Measurements from ENCODE around the gene PLA2G1B.
A peak's percentile ranks its signal among the peaks of the same experiment; 100 is the strongest.

Gene PLA2G1B

GRCh38 chr12:120367233-120367923, 39.8 kb upstream of the PLA2G1B start:
- no peaks in the 10 kb centered on the region for H3K9me3 ChIP-seq (ENCODE audit: low read length)
- H3K9ac ChIP-seq (ENCODE audit: low read length) = no peak overlapping the region
- H3K4me1 ChIP-seq (ENCODE audit: insufficient read depth, low read length) = peaks cover 6% of the 10 kb centered on the region
- H3K36me3 ChIP-seq (ENCODE audit: insufficient read depth, low read length) = no peaks in the 10 kb centered on the region
- H3K27me3 ChIP-seq (ENCODE audit: control insufficient read depth in 1 of 2, insufficient read depth in 2 of 2, low read length in 2 of 2) = peaks cover 30 to 32% of the 10 kb centered on the region in 2 donors
- no peak overlapping the region for H3K4me3 ChIP-seq (ENCODE audit: low read depth in 1 of 2, low read length in 2 of 2)
- H3K27ac ChIP-seq (ENCODE audit: low read depth, low read length) = no peak overlapping the region

- no peak overlapping the region for H3K9ac ChIP-seq (ENCODE audit: low read length)
- no peaks in the 10 kb centered on the region for H3K9me3 ChIP-seq (ENCODE audit: low read length)
- peaks cover 6% of the 10 kb centered on the region for H3K4me1 ChIP-seq (ENCODE audit: insufficient read depth, low read length)
- no peak overlapping the region for H3K4me3 ChIP-seq (ENCODE audit: low read depth in 1 of 2, low read length in 2 of 2)
- H3K36me3 ChIP-seq (ENCODE audit: insufficient read depth, low read length) = no peaks in the 10 kb centered on the region
- no peak overlapping the region for H3K27ac ChIP-seq (ENCODE audit: low read depth, low read length)
- H3K27me3 ChIP-seq (ENCODE audit: control insufficient read depth in 1 of 2, insufficient read depth in 2 of 2, low read length in 2 of 2) = peaks cover 25 to 32% of the 10 kb centered on the region in 2 donors
Observed at GRCh38 chr12:120366845-120367232, 39.3 kb upstream of the PLA2G1B start.

GRCh38 chr12:120366341-120366705, 38.7 kb upstream of the PLA2G1B start:
- H3K27ac ChIP-seq (ENCODE audit: low read depth, low read length) = no peak overlapping the region
- peaks cover 6% of the 10 kb centered on the region for H3K4me1 ChIP-seq (ENCODE audit: insufficient read depth, low read length)
- H3K27me3 ChIP-seq (ENCODE audit: control insufficient read depth in 1 of 2, insufficient read depth in 2 of 2, low read length in 2 of 2) = peaks cover 20 to 31% of the 10 kb centered on the region in 2 donors

DNA sequence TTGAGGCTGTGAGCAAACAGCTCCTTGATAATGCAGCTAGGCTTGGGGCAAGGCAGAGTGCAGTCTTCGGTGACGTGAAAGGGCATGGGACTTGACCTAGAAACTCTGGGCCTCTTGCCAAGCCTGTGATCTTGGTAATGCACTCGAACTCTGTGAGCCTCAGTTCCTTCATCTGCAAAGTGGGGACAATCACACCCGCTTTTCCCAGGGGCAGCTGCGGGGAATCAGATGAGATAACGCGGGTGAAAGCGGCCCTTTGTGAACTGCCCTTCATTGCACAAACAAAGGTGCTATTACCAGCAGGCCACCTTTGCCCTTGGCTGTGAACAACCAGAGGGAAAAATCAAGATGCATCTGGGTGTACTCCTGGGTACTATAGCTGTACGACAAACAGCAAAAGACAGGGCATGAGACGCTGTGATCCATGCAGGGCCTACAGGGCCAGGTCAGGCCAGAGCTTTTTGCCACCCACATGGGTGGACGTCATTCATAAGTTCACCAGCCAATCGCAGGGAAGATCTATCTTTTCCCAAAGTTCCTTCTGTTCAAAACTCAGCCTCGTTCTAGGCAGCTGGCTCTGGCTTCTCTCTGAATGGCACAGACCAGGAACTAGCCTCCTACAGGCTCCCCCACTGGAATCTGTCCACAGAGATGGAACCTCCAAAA, 38.2 kb upstream of the PLA2G1B start:
- Histone ChIP-seq H3K4me3 (ENCODE audit: low read depth in 1 of 2, low read length in 2 of 2) (no peak overlapping the region), H3K4me1 (ENCODE audit: insufficient read depth, low read length) (peaks cover 6% of the 10 kb centered on the region), H3K9me3 (ENCODE audit: low read length) (no peaks in the 10 kb centered on the region), H3K27ac (ENCODE audit: low read depth, low read length) (no peak overlapping the region), H3K9ac (ENCODE audit: low read length) (no peak overlapping the region), H3K27me3 (ENCODE audit: control insufficient read depth in 1 of 2, insufficient read depth in 2 of 2, low read length in 2 of 2) (peaks cover 15 to 26% of the 10 kb centered on the region in 2 donors), H3K36me3 (ENCODE audit: insufficient read depth, low read length) (no peaks in the 10 kb centered on the region)

More at GRCh38 chr12:120366341-120366705, 38.7 kb upstream of the PLA2G1B start:
- Histone ChIP-seq H3K36me3 (ENCODE audit: insufficient read depth, low read length) (no peaks in the 10 kb centered on the region), H3K4me3 (ENCODE audit: low read depth in 1 of 2, low read length in 2 of 2) (no peak overlapping the region), H3K9ac (ENCODE audit: low read length) (no peak overlapping the region), H3K9me3 (ENCODE audit: low read length) (no peaks in the 10 kb centered on the region)

- Histone ChIP-seq H3K9me3 (ENCODE audit: low read length) (no peaks in the 10 kb centered on the region), H3K27ac (ENCODE audit: low read depth, low read length) (no peak overlapping the region), H3K4me1 (ENCODE audit: insufficient read depth, low read length) (peaks cover 1% of the 10 kb centered on the region), H3K4me3 (ENCODE audit: low read depth in 1 of 2, low read length in 2 of 2) (no peak overlapping the region), H3K27me3 (ENCODE audit: control insufficient read depth in 1 of 2, insufficient read depth in 2 of 2, low read length in 2 of 2) (peaks cover 2 to 13% of the 10 kb centered on the region in 2 donors), H3K36me3 (ENCODE audit: insufficient read depth, low read length) (no peaks in the 10 kb centered on the region), H3K9ac (ENCODE audit: low read length) (no peak overlapping the region)
Observed at GRCh38 chr12:120364487-120364886, 36.9 kb upstream of the PLA2G1B start.

GRCh38 chr12:120363274-120363855, 35.8 kb upstream of the PLA2G1B start:
- Histone ChIP-seq H3K36me3 (ENCODE audit: insufficient read depth, low read length) (no peaks in the 10 kb centered on the region), H3K4me1 (ENCODE audit: insufficient read depth, low read length) (no peaks in the 10 kb centered on the region), H3K4me3 (ENCODE audit: low read depth in 1 of 2, low read length in 2 of 2) (no peak overlapping the region), H3K27me3 (ENCODE audit: control insufficient read depth in 1 of 2, insufficient read depth in 2 of 2, low read length in 2 of 2) (peaks cover 0 to 8% of the 10 kb centered on the region in 2 donors), H3K9ac (ENCODE audit: low read length) (no peak overlapping the region), H3K27ac (ENCODE audit: low read depth, low read length) (no peak overlapping the region), H3K9me3 (ENCODE audit: low read length) (no peaks in the 10 kb centered on the region)

GRCh38 chr12:120362516-120363273, 35.1 kb upstream of the PLA2G1B start:
- H3K4me1 ChIP-seq (ENCODE audit: insufficient read depth, low read length) = no peaks in the 10 kb centered on the region
- no peak overlapping the region for H3K4me3 ChIP-seq (ENCODE audit: low read depth in 1 of 2, low read length in 2 of 2)
- H3K9ac ChIP-seq (ENCODE audit: low read length) = no peak overlapping the region
- H3K27ac ChIP-seq (ENCODE audit: low read depth, low read length) = no peak overlapping the region
- peaks cover 0 to 3% of the 10 kb centered on the region in 2 donors for H3K27me3 ChIP-seq (ENCODE audit: control insufficient read depth in 1 of 2, insufficient read depth in 2 of 2, low read length in 2 of 2)
- no peaks in the 10 kb centered on the region for H3K36me3 ChIP-seq (ENCODE audit: insufficient read depth, low read length)
- no peaks in the 10 kb centered on the region for H3K9me3 ChIP-seq (ENCODE audit: low read length)

- no peaks in the 10 kb centered on the region for H3K27me3 ChIP-seq (ENCODE audit: control insufficient read depth in 1 of 2, insufficient read depth in 2 of 2, low read length in 2 of 2)
- no peak overlapping the region for H3K9ac ChIP-seq (ENCODE audit: low read length)
- no peaks in the 10 kb centered on the region for H3K9me3 ChIP-seq (ENCODE audit: low read length)
- no peaks in the 10 kb centered on the region for H3K36me3 ChIP-seq (ENCODE audit: insufficient read depth, low read length)
- H3K27ac ChIP-seq (ENCODE audit: low read depth, low read length) = no peak overlapping the region
- H3K4me3 ChIP-seq (ENCODE audit: low read depth in 1 of 2, low read length in 2 of 2) = peak overlapping the region; percentile 23 to 52
- no peaks in the 10 kb centered on the region for H3K4me1 ChIP-seq (ENCODE audit: insufficient read depth, low read length)
Observed at GRCh38 chr12:120361506-120362208, 34.1 kb upstream of the PLA2G1B start.

- Histone ChIP-seq H3K27me3 (ENCODE audit: control insufficient read depth in 1 of 2, insufficient read depth in 2 of 2, low read length in 2 of 2) (no peaks in the 10 kb centered on the region), H3K9ac (ENCODE audit: low read length) (no peak overlapping the region), H3K9me3 (ENCODE audit: low read length) (no peaks in the 10 kb centered on the region), H3K36me3 (ENCODE audit: insufficient read depth, low read length) (no peaks in the 10 kb centered on the region), H3K27ac (ENCODE audit: low read depth, low read length) (no peak overlapping the region), H3K4me3 (ENCODE audit: low read depth in 1 of 2, low read length in 2 of 2) (no peak overlapping the region), H3K4me1 (ENCODE audit: insufficient read depth, low read length) (no peaks in the 10 kb centered on the region)
Observed at GRCh38 chr12:120359128-120359527, 31.5 kb upstream of the PLA2G1B start.

GRCh38 chr12:120358412-120359100, 31.0 kb upstream of the PLA2G1B start:
- Histone ChIP-seq H3K27ac (ENCODE audit: low read depth, low read length) (no peak overlapping the region), H3K4me3 (ENCODE audit: low read depth in 1 of 2, low read length in 2 of 2) (no peak overlapping the region), H3K9me3 (ENCODE audit: low read length) (no peaks in the 10 kb centered on the region), H3K27me3 (ENCODE audit: control insufficient read depth in 1 of 2, insufficient read depth in 2 of 2, low read length in 2 of 2) (no peaks in the 10 kb centered on the region), H3K4me1 (ENCODE audit: insufficient read depth, low read length) (no peaks in the 10 kb centered on the region), H3K36me3 (ENCODE audit: insufficient read depth, low read length) (no peaks in the 10 kb centered on the region), H3K9ac (ENCODE audit: low read length) (no peak overlapping the region)
